Measurements from ENCODE around the gene NUP93.

NUP93 gene

GRCh38 chr16:56780646-56781045, 50.7 kb downstream of the NUP93 start:
- TF ChIP-seq CTCF (IDR thresholded peaks at IDR 0.05), result no peak
- Histone ChIP-seq H3K27me3 (ENCODE audit: control insufficient read depth, insufficient read depth, low read length) (no peaks in the 10 kb centered on the region), H3K4me3 (ENCODE audit: low read depth, low read length) (no peak overlapping the region), H3K79me2 (no peaks in the 10 kb centered on the region), H2AFZ (no peak overlapping the region), H3K27ac (no peak overlapping the region), H3K4me2 (ENCODE audit: low read length) (no peak overlapping the region), H3K9ac (no peak overlapping the region), H3K36me3 (ENCODE audit: control insufficient read depth, insufficient read depth, low read length) (no peaks in the 10 kb centered on the region), H3K9me3 (ENCODE audit: control insufficient read depth, low read length) (no peaks in the 10 kb centered on the region), H3K4me1 (no peaks in the 10 kb centered on the region)

- Histone ChIP-seq H2AFZ (no peak overlapping the region), H3K9me3 (ENCODE audit: control insufficient read depth, low read length) (no peaks in the 10 kb centered on the region), H3K4me2 (ENCODE audit: low read length) (no peak overlapping the region), H3K9ac (no peak overlapping the region), H3K27ac (no peak overlapping the region), H3K4me1 (no peaks in the 10 kb centered on the region), H3K79me2 (no peaks in the 10 kb centered on the region), H3K36me3 (ENCODE audit: control insufficient read depth, insufficient read depth, low read length) (no peaks in the 10 kb centered on the region), H3K4me3 (ENCODE audit: low read depth, low read length) (no peak overlapping the region), H3K27me3 (ENCODE audit: control insufficient read depth, insufficient read depth, low read length) (no peaks in the 10 kb centered on the region)
- TF ChIP-seq CTCF (IDR thresholded peaks at IDR 0.05), result no peak
Measured at GRCh38 chr16:56781528-56781961, 51.6 kb downstream of the NUP93 start.

- Histone ChIP-seq H3K9ac (no peak overlapping the region), H3K4me1 (no peaks in the 10 kb centered on the region), H3K4me3 (ENCODE audit: low read depth, low read length) (no peak overlapping the region), H3K4me2 (ENCODE audit: low read length) (no peak overlapping the region), H3K79me2 (no peaks in the 10 kb centered on the region), H3K27me3 (ENCODE audit: control insufficient read depth, insufficient read depth, low read length) (no peaks in the 10 kb centered on the region), H3K27ac (no peak overlapping the region), H3K9me3 (ENCODE audit: control insufficient read depth, low read length) (no peaks in the 10 kb centered on the region), H3K36me3 (ENCODE audit: control insufficient read depth, insufficient read depth, low read length) (no peaks in the 10 kb centered on the region), H2AFZ (no peak overlapping the region)
- TF ChIP-seq CTCF (IDR thresholded peaks at IDR 0.05), result no peak
Measured at GRCh38 chr16:56783344-56783743, 53.4 kb downstream of the NUP93 start.

- Histone ChIP-seq H3K9me3 (ENCODE audit: control insufficient read depth, low read length) (no peaks in the 10 kb centered on the region), H3K27ac (no peak overlapping the region), H3K79me2 (no peaks in the 10 kb centered on the region), H3K27me3 (ENCODE audit: control insufficient read depth, insufficient read depth, low read length) (no peaks in the 10 kb centered on the region), H3K4me3 (ENCODE audit: low read depth, low read length) (no peak overlapping the region), H2AFZ (no peak overlapping the region), H3K4me2 (ENCODE audit: low read length) (no peak overlapping the region), H3K9ac (no peak overlapping the region), H3K36me3 (ENCODE audit: control insufficient read depth, insufficient read depth, low read length) (no peaks in the 10 kb centered on the region), H3K4me1 (no peaks in the 10 kb centered on the region)
- no peak for TF ChIP-seq CTCF (IDR thresholded peaks at IDR 0.05)
Measured at GRCh38 chr16:56785317-56785716, 55.4 kb downstream of the NUP93 start.

- H3K79me2 ChIP-seq, result no peaks in the 10 kb centered on the region
- H3K4me1 ChIP-seq, result no peaks in the 10 kb centered on the region
Measured at GRCh38 chr16:56787167-56787566, 57.2 kb downstream of the NUP93 start.

More at GRCh38 chr16:56787167-56787566, 57.2 kb downstream of the NUP93 start:
- H3K27me3 ChIP-seq (ENCODE audit: control insufficient read depth, insufficient read depth, low read length), result no peaks in the 10 kb centered on the region
- no peak overlapping the region for H2AFZ ChIP-seq
- H3K4me2 ChIP-seq (ENCODE audit: low read length), result no peak overlapping the region
- H3K9ac ChIP-seq, result no peak overlapping the region
- no peak overlapping the region for H3K4me3 ChIP-seq (ENCODE audit: low read depth, low read length)
- TF ChIP-seq CTCF (IDR thresholded peaks at IDR 0.05), result no peak
- H3K9me3 ChIP-seq (ENCODE audit: control insufficient read depth, low read length), result no peaks in the 10 kb centered on the region
- no peaks in the 10 kb centered on the region for H3K36me3 ChIP-seq (ENCODE audit: control insufficient read depth, insufficient read depth, low read length)
- no peak overlapping the region for H3K27ac ChIP-seq

Data from parathyroid adenoma (tissue), 2 donors.